VCaP (cell line): Measurements from ENCODE around the gene PIWIL4.

Experiments used
- H3K27ac ChIP-seq: fragments of 450-650 bp; 2 replicates; pipeline ENCODE4 v1.5.1; 2017
- TF ChIP-seq, protein P1 (sequence below): fragments of 450-650 bp; conservative IDR thresholded peaks from 2 replicates; pipeline ENCODE4 v1.5.1; 2017; ENCODE audit warnings: mild to moderate bottlenecking, moderate library complexity

The PIWIL4 gene

DNA sequence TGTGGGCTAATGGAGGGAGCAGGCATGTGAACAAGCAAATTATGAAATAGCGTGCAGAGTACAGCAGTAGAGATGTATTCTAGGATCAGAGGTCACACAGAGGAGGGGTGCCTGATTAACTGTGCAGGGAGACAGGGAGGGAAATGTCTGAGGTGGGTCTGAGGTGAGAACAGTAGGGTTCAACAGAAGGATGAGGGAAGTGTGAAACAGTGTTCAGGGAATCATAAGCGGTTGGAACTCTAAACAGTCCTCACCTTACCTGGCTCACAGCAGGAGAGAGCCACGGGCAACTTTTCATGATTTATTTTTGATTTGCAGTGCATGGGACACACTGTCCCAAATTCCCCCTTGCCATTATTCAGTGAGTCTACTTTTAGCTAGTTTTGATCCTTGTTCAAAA lies 90.5 kb downstream of the PIWIL4 start:
- TF ChIP-seq, protein P1, sequence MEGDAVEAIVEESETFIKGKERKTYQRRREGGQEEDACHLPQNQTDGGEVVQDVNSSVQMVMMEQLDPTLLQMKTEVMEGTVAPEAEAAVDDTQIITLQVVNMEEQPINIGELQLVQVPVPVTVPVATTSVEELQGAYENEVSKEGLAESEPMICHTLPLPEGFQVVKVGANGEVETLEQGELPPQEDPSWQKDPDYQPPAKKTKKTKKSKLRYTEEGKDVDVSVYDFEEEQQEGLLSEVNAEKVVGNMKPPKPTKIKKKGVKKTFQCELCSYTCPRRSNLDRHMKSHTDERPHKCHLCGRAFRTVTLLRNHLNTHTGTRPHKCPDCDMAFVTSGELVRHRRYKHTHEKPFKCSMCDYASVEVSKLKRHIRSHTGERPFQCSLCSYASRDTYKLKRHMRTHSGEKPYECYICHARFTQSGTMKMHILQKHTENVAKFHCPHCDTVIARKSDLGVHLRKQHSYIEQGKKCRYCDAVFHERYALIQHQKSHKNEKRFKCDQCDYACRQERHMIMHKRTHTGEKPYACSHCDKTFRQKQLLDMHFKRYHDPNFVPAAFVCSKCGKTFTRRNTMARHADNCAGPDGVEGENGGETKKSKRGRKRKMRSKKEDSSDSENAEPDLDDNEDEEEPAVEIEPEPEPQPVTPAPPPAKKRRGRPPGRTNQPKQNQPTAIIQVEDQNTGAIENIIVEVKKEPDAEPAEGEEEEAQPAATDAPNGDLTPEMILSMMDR, result no peak
- H3K27ac ChIP-seq, result peak overlapping the region; percentile 73

DNA sequence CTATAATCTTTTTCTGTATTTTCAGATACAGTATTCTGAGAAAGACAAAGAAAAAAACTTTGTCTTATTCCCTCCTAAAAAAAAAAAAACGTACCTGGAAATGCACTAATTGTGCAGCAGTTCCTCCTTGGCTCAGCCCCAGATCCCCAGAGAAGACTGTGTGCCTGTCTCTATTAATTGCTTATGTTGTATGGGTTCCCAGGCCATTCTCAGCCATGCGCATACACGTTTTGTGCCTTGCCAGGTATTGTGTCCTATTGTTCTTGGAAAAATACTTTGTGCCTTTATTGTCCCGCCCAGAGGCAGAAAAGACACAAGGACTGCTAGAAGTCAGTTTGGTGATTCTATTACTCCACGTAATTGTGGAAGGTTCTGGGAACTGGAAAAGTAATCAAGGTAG lies 91.2 kb downstream of the PIWIL4 start:
- H3K27ac ChIP-seq, result peak overlapping the region; percentile 73
- TF ChIP-seq, protein P1, result no peak

DNA sequence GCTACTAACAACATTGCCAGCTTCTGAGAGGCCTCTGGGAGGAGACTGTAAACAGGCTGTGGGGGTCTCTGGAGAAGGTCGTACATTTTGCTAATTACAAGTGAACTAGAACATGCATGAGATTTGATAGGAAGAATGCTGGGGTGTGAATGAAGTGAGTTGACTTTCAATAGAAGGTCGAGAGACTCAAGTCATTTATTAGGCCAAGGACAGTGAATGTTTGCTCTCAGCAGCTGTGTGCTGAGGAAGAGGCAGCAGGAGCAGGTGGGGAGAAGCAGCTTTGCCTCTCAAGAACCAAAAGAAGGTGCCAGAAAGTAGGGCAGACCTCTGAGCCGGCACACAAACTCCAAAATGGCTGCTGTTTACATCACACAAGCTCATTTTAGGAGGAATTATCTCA lies 91.7 kb downstream of the PIWIL4 start:
- TF ChIP-seq, protein P1, result no peak
- H3K27ac ChIP-seq, result peak overlapping the region; percentile 73

DNA sequence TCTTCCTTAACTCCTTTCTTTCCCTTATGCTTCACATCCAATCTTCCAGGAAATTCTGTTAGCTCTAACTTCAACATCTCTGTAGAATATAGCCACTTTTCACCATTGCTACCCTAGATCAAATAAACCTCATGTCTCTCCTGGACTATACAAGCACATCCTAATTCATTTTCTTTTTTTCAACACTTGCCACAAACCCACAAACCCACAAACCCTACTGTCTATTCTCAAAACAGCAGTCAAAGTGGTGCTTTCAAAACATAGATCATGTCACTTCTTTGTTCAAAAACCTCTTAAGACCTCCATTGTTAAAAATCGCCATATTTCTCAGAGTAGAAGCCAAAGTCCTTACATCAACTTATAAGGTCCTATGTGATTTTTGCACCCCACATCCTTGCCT lies 94.3 kb downstream of the PIWIL4 start:
- TF ChIP-seq, protein P1, result no peak
- H3K27ac ChIP-seq, result no peak overlapping the region

- H3K27ac ChIP-seq, result no peak overlapping the region
- TF ChIP-seq, protein P1, result no peak
These were observed 95.1 kb downstream of the PIWIL4 start for GRCh38 chr11:94662065-94662779.

DNA sequence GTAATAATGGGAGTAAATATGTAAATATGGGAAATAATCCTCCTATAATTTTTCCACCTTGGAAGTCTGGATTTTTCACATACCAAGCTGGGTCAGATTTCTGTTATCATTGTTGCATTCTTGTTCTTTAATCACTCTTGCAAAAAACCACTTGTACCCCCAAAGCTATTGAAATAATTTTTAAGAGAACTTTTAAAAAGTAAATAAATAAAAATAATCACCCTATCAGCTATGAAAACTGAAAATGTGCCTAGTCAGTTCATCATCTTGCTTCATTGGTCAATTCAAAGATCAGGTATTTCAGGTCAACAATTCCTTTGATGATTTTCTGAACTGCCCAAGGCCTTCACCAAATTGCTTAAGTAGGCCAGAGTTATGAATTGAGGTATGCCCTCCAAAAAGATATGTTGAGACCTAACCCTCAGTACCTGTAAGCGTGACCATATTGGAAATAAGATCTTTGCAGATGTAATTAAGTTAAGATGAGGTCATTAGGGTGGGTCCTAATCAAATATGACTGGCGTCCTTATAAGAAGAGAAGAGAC lies 95.8 kb downstream of the PIWIL4 start:
- TF ChIP-seq, protein P1, result no peak
- no peak overlapping the region for H3K27ac ChIP-seq

DNA sequence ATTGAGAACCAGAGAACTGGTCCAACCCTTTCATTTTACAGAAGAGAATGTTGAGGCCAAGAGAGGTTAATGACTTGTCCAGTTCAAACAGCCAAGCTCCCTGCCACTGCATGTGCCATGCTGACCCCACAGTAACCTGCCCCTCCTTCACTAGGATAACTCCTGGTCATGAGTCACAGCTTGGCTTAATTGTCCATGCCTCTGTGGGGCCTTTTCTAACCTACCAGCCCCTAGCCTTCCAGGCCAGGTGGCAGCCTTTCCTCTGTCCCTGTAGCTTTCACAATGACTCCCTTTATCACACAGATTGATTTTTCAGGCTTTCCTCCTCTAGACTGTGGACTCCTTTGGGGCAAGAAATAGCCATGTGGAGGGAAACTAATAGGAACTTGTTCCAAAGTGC lies 97.2 kb downstream of the PIWIL4 start:
- TF ChIP-seq, protein P1, result no peak
- no peak overlapping the region for H3K27ac ChIP-seq
